GM12878 (cell line): ENCODE results near the gene RMI2.

Experiments used
- ATF7 ChIP-seq: fragments of 450-650 bp; IDR thresholded peaks from 2 replicates; pipeline ENCODE4 v1.6.1; 2016; ENCODE audit warnings: low read depth, mild to moderate bottlenecking
- NBN ChIP-seq: fragments of 450-650 bp; IDR thresholded peaks from 2 replicates; pipeline ENCODE4 v1.6.1; 2016
- SUZ12 ChIP-seq: fragments of 200-600 bp; sonication (generic); IDR thresholded peaks from one replicate; pipeline ENCODE4 v1.6.1; 2018; ENCODE audit warnings: antibody characterized with exemption, mild to moderate bottlenecking; ENCODE audit not compliant: unreplicated experiment
- TF ChIP-seq, protein P1 (sequence below): IDR thresholded peaks from 2 replicates; pipeline ENCODE4 v1.6.1; 2011; ENCODE audit warnings: low read depth, mild to moderate bottlenecking, low read length, moderate library complexity, borderline replicate concordance; ENCODE audit errors: extremely low read depth

DNA sequence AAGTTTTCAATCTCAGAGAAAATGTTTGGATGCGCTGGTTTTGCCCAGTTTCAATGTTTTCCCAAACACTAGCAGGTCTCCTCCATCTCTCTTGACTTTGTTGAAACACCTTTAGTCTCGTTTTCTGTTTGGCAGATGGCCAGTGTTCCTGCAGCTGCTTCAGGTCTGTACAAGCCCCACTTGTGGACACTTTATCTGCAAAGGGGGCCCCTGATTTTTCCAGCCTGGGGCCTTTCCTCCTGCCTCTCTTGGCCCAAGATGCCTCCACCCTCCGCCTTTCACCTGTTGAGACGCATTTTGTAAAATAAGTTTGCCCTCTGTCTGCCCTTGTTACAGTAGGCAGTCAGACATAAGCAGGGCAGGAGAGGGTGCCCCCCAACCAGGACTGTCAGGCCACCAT is 42.3 kb upstream of the RMI2 start:
- TF ChIP-seq NBN (no peak), ATF7 (no peak), SUZ12 (no peak)
- TF ChIP-seq, protein P1, sequence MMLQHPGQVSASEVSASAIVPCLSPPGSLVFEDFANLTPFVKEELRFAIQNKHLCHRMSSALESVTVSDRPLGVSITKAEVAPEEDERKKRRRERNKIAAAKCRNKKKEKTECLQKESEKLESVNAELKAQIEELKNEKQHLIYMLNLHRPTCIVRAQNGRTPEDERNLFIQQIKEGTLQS: no peak
